ENCODE measurements around the gene RNH1. TPM values are rescaled to one million over a fixed set of nuclear protein-coding genes. Genes with fewer than 3 reads are reported as not detected.

The RNH1 gene
- polyA plus RNA-seq, 1 donor from 2014 or later: 71.8 TPM

- no peak overlapping the region for H2AFZ ChIP-seq (ENCODE audit: low read depth, low read length)
- H4K20me1 ChIP-seq (ENCODE audit: insufficient read depth): no peaks in the 10 kb centered on the region
- H3F3A ChIP-seq (ENCODE audit: insufficient read depth, low read length, poor library complexity, severe bottlenecking): no peaks in the 10 kb centered on the region
- no peaks in the 10 kb centered on the region for H3K9me3 ChIP-seq (ENCODE audit: low read length)
- H3K9me2 ChIP-seq (ENCODE audit: insufficient read depth, low read length): no peaks in the 10 kb centered on the region
- H3K4me3 ChIP-seq (ENCODE audit: low read length): no peak overlapping the region
- no peaks in the 10 kb centered on the region for H3K79me2 ChIP-seq (replicated peaks; ENCODE audit: insufficient read depth, low read length)
- no peak overlapping the region for H3K4me2 ChIP-seq (ENCODE audit: low read length)
- no peaks in the 10 kb centered on the region for H3K27me3 ChIP-seq (ENCODE audit: insufficient read depth, low read depth, low read length)
- no peak overlapping the region for H3K9ac ChIP-seq (ENCODE audit: low read length)
- no peak overlapping the region for H3K27ac ChIP-seq (ENCODE audit: low read length)
- TF ChIP-seq, protein P1, sequence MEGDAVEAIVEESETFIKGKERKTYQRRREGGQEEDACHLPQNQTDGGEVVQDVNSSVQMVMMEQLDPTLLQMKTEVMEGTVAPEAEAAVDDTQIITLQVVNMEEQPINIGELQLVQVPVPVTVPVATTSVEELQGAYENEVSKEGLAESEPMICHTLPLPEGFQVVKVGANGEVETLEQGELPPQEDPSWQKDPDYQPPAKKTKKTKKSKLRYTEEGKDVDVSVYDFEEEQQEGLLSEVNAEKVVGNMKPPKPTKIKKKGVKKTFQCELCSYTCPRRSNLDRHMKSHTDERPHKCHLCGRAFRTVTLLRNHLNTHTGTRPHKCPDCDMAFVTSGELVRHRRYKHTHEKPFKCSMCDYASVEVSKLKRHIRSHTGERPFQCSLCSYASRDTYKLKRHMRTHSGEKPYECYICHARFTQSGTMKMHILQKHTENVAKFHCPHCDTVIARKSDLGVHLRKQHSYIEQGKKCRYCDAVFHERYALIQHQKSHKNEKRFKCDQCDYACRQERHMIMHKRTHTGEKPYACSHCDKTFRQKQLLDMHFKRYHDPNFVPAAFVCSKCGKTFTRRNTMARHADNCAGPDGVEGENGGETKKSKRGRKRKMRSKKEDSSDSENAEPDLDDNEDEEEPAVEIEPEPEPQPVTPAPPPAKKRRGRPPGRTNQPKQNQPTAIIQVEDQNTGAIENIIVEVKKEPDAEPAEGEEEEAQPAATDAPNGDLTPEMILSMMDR (IDR thresholded peaks at IDR 0.05; ENCODE audit: poor library complexity, severe bottlenecking): no peak
- TF ChIP-seq MXI1 (conservative IDR thresholded peaks at IDR 0.05; ENCODE audit: poor library complexity, severe bottlenecking): no peak
- TF ChIP-seq EP300 (conservative IDR thresholded peaks at IDR 0.05; ENCODE audit: poor library complexity, severe bottlenecking): no peak
- TF ChIP-seq TAF1 (IDR thresholded peaks at IDR 0.05; ENCODE audit: low read depth): no peak
- TF ChIP-seq POLR2AphosphoS5 (IDR thresholded peaks at IDR 0.05): no peak
- H3K36me3 ChIP-seq (ENCODE audit: insufficient read depth, low read length): peaks cover 6% of the 10 kb centered on the region
Observed at GRCh38 chr11:475941-476340, 31.1 kb downstream of the RNH1 start.

DNA sequence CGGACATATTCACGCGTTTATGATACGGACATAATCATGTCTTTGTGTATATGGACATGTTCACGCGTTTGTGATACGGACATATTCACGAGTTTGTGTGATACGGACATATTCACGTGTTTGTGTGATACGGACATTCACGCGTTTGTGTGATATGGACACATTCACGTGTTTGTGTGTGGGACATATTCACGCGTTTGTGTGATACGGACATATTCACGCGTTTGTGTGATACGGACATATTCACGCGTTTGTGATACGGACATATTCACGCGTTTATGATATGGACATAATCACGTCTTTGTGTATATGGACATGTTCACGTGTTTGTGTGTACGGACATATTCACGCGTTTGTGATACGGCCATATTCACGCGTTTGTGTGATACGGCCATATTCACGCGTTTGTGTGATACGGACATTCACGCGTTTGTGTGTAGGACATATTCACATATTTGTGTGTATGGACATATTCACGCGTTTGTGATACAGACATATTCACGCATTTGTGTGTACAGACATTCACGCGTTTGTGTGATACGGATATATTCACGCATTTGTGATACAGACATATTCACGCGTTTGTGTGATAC is 32.0 kb downstream of the RNH1 start:
- Histone ChIP-seq H3K79me2 (replicated peaks; ENCODE audit: insufficient read depth, low read length) (no peaks in the 10 kb centered on the region), H3K4me3 (ENCODE audit: low read length) (no peak overlapping the region), H3F3A (ENCODE audit: insufficient read depth, low read length, poor library complexity, severe bottlenecking) (no peaks in the 10 kb centered on the region), H2AFZ (ENCODE audit: low read depth, low read length) (no peak overlapping the region), H3K4me2 (ENCODE audit: low read length) (no peak overlapping the region), H3K36me3 (ENCODE audit: insufficient read depth, low read length) (peaks cover 6% of the 10 kb centered on the region), H3K9ac (ENCODE audit: low read length) (no peak overlapping the region), H3K9me3 (ENCODE audit: low read length) (no peaks in the 10 kb centered on the region), H3K27ac (ENCODE audit: low read length) (no peak overlapping the region), H3K27me3 (ENCODE audit: insufficient read depth, low read depth, low read length) (no peaks in the 10 kb centered on the region), H4K20me1 (ENCODE audit: insufficient read depth) (no peaks in the 10 kb centered on the region), H3K9me2 (ENCODE audit: insufficient read depth, low read length) (no peaks in the 10 kb centered on the region)
- TF ChIP-seq POLR2AphosphoS5 (IDR thresholded peaks at IDR 0.05): no peak
- TF ChIP-seq MXI1 (conservative IDR thresholded peaks at IDR 0.05; ENCODE audit: poor library complexity, severe bottlenecking): no peak
- TF ChIP-seq EZH2 (IDR thresholded peaks at IDR 0.05; ENCODE audit: borderline replicate concordance, insufficient read depth, low read length, poor library complexity, severe bottlenecking): no peak
- no peak for TF ChIP-seq REST (IDR thresholded peaks at IDR 0.05; ENCODE audit: borderline replicate concordance)
- no peak for TF ChIP-seq RAD21 (conservative IDR thresholded peaks at IDR 0.05)
- no peak for TF ChIP-seq EP300 (conservative IDR thresholded peaks at IDR 0.05; ENCODE audit: poor library complexity, severe bottlenecking)
- TF ChIP-seq, protein P1 (IDR thresholded peaks at IDR 0.05; ENCODE audit: poor library complexity, severe bottlenecking): no peak
- no peak for TF ChIP-seq TAF1 (IDR thresholded peaks at IDR 0.05; ENCODE audit: low read depth)
- TF ChIP-seq SMC3 (conservative IDR thresholded peaks at IDR 0.05; ENCODE audit: poor library complexity): no peak

All from neural cell (in vitro differentiated cells).